A673 (cell line): ENCODE data around the gene SHC4. TPM values are rescaled to one million over a fixed set of nuclear protein-coding genes. Genes with fewer than 3 reads are reported as not detected.
A peak's percentile ranks its signal among the peaks of the same experiment; 100 is the strongest.

Experiments
- BruUV-seq: library from RNA; stranded (reverse); fragments of 400-500 nt; replicated peaks from 2 replicates; lab custom pipeline; 2021; lab: Mats Ljungman, UMichigan
- CTCF ChIA-PET: fragments of 300-600 bp; sonication (Branson Sonifier 250); formaldehyde crosslinking; loops from one replicate; lab custom pipeline; 2022; ENCODE audit warnings: antibody characterized with exemption; lab: Charles Lee
- POLR2A ChIA-PET: fragments of 300-600 bp; sonication (Branson Sonifier 250); formaldehyde crosslinking; loops from one replicate; lab custom pipeline; 2022; ENCODE audit warnings: antibody characterized with exemption; ENCODE audit not compliant: low non-redundant PET; lab: Charles Lee
- DNase-seq: peaks from one replicate; pipeline ENCODE4 v3.0.0-alpha.2; 2015; ENCODE audit warnings: low spot score
- H3K27ac ChIP-seq: fragments of 200-600 bp; sonication (generic); 2 replicates; pipeline ENCODE4 v1.5.1; 2016; ENCODE audit warnings: mixed run types, low read depth, mild to moderate bottlenecking, mixed read lengths, antibody characterized with exemption, low read length; ENCODE audit not compliant: poor library complexity, severe bottlenecking
- H3K27me3 ChIP-seq: fragments of 200-600 bp; sonication (generic); replicated peaks from 2 replicates; pipeline ENCODE4 v1.6.1; 2017; ENCODE audit warnings: mixed run types, low read depth, mild to moderate bottlenecking, mixed read lengths, antibody characterized with exemption, low read length; ENCODE audit not compliant: insufficient read depth, poor library complexity
- H3K36me3 ChIP-seq: fragments of 200-600 bp; sonication (generic); 2 replicates; pipeline ENCODE4 v1.6.1; 2016; ENCODE audit warnings: mixed run types, mild to moderate bottlenecking, mixed read lengths, antibody characterized with exemption, low read length; ENCODE audit not compliant: insufficient read depth, poor library complexity, severe bottlenecking
- H3K4me1 ChIP-seq: fragments of 200-600 bp; sonication (generic); 2 replicates; pipeline ENCODE4 v1.6.1; 2017; ENCODE audit warnings: mixed run types, mild to moderate bottlenecking, mixed read lengths, antibody characterized with exemption, low read length; ENCODE audit not compliant: insufficient read depth, poor library complexity, severe bottlenecking
- H3K4me3 ChIP-seq: fragments of 200-600 bp; sonication (generic); 2 replicates; pipeline ENCODE4 v1.5.1; 2016; ENCODE audit warnings: low read depth, mixed run types, mild to moderate bottlenecking, mixed read lengths, low read length; ENCODE audit not compliant: poor library complexity, severe bottlenecking
- H3K9me3 ChIP-seq: fragments of 200-600 bp; sonication (generic); 2 replicates; pipeline ENCODE4 v1.6.1; 2016; ENCODE audit warnings: mixed run types, low read depth, mild to moderate bottlenecking, mixed read lengths, antibody characterized with exemption, low read length; ENCODE audit not compliant: poor library complexity, severe bottlenecking
- CTCF ChIP-seq: fragments of 300-800, 200-600 bp; sonication (generic); conservative IDR thresholded peaks from 2 replicates; pipeline ENCODE4 v1.5.1; 2017; ENCODE audit warnings: low read depth, mild to moderate bottlenecking, antibody characterized with exemption, low read length, moderate library complexity, mixed read lengths
- EZH2 ChIP-seq: fragments of 200-600 bp; sonication (generic); IDR thresholded peaks from 2 replicates; pipeline ENCODE4 v1.6.1; 2017; ENCODE audit warnings: borderline replicate concordance, low read depth, mild to moderate bottlenecking, mixed read lengths, antibody characterized with exemption, low read length; ENCODE audit not compliant: poor library complexity, severe bottlenecking
- intact Hi-C: fragments of 100-400 bp; cut with micrococcal nuclease; formaldehyde crosslinking; loops from one replicate; pipeline ENCODE4 v1.10.0; 2022; ENCODE audit not compliant: unreplicated experiment
- total RNA-seq: library from RNA; stranded (reverse); gene quantifications from 2 replicates; pipeline ENCODE4 v1.2.3, GENCODE V29; 2021

The SHC4 gene
- total RNA-seq, 1 experiment from 2014 or later, result 0.73 TPM

- BruUV-seq, result no TSS peak
- no peaks in the 10 kb centered on the region for H3K27me3 ChIP-seq
- ChIA-PET POLR2A (no interaction called here), CTCF (no interaction called here)
- no peak for DNase-seq
- no peaks in the 10 kb centered on the region for H3K9me3 ChIP-seq
- H3K4me3 ChIP-seq, result no peak overlapping the region
- no peaks in the 10 kb centered on the region for H3K36me3 ChIP-seq
- TF ChIP-seq CTCF, result no peak
- TF ChIP-seq EZH2, result no peak
- H3K4me1 ChIP-seq, result no peaks in the 10 kb centered on the region
- H3K27ac ChIP-seq, result no peak overlapping the region
- intact Hi-C loops, result no loop called here
Measured at GRCh38 chr15:48823706-48824105, 140.0 kb downstream of the SHC4 start.

- ChIA-PET POLR2A (no interaction called here), CTCF (no interaction called here)
- Histone ChIP-seq H3K27me3 (no peaks in the 10 kb centered on the region), H3K9me3 (no peaks in the 10 kb centered on the region), H3K4me3 (no peak overlapping the region), H3K4me1 (no peaks in the 10 kb centered on the region), H3K27ac (no peak overlapping the region), H3K36me3 (no peaks in the 10 kb centered on the region)
- intact Hi-C loops, result no loop called here
- no TSS peak for BruUV-seq
- peak; percentile 4 for DNase-seq
- TF ChIP-seq CTCF (no peak), EZH2 (no peak)
Measured at GRCh38 chr15:48823237-48823636, 140.5 kb downstream of the SHC4 start.

- Histone ChIP-seq H3K36me3 (no peaks in the 10 kb centered on the region), H3K4me1 (peaks cover 11% of the 10 kb centered on the region), H3K9me3 (no peaks in the 10 kb centered on the region), H3K27me3 (no peaks in the 10 kb centered on the region), H3K27ac (no peak overlapping the region), H3K4me3 (no peak overlapping the region)
- DNase-seq, result no peak
- TF ChIP-seq EZH2 (no peak), CTCF (no peak)
- intact Hi-C loops, result loop anchor here (5.0 kb wide), 1 partner anchor 38 kb away; no protein-coding TSS in a partner anchor
- ChIA-PET CTCF (no interaction called here), POLR2A (no interaction called here)
- no TSS peak for BruUV-seq
Measured at GRCh38 chr15:48814286-48814685, 149.4 kb downstream of the SHC4 start.
